ENCODE results near the gene KRT8.

The KRT8 gene

DNA sequence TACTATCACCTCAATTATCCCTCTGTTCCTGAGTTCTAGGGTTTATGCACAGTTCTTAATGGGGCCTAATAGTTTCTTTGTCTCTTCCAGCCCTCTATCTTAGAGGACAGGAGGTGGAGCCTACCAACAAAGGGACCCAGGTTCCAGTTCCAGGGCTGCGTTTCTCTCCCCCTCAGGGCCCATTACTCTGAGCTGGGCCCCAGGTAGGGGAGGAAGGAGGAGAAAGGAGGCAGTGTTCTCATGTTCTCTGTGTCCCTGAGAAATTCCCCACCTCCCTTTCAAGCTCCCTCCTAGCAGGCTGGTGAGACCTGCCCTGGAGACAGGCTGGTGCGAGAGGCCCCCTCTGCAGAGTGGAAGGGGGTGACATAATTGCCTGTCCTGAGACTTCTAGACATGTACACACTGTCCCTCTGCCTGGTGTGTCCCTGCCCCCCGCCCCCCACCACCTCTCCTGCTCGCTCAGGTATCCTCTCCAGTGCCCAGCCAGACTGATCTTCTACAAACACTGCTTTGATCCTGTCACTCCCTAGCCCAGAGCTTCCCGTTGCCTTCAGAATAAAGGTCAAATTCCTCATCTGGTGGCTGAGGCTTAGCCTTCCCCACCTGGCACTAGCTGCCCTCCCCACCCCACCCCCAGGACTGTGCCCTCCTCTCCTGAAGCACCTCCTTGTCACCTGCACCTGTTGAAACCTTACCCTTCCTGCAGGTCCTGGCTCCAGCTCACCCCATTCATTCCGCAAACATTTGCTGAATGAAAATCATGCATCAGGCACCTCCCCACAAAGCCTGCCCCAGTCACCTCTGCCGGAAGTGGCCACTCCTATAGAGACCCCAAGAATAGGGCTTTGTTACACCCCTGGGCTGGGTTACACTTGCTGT lies 21.1 kb upstream of the KRT8 start:
- Histone ChIP-seq H3K27me3 (ENCODE audit: control insufficient read depth in 2 of 2, insufficient read depth in 2 of 2, low read length in 2 of 2) (no peaks in the 10 kb centered on the region), H3K4me1 (ENCODE audit: control insufficient read depth in 2 of 2, insufficient read depth in 2 of 2, low read length in 2 of 2) (peaks cover 43 to 56% of the 10 kb centered on the region in 2 donors), H3K9ac (ENCODE audit: low read depth in 1 of 2, low read length in 2 of 2) (peak overlapping the region; percentile 69 to 70), H3K36me3 (ENCODE audit: control insufficient read depth in 2 of 2, insufficient read depth in 2 of 2, low read length in 2 of 2) (no peaks in the 10 kb centered on the region), H3K9me3 (ENCODE audit: control insufficient read depth in 2 of 2, low read length in 2 of 2) (no peaks in the 10 kb centered on the region), H3K4me3 (ENCODE audit: low read length in 2 of 2) (peak overlapping the region; percentile 36 to 57), H3K27ac (ENCODE audit: low read depth in 2 of 2, low read length in 2 of 2) (peak overlapping the region; percentile 96 to 97)

DNA sequence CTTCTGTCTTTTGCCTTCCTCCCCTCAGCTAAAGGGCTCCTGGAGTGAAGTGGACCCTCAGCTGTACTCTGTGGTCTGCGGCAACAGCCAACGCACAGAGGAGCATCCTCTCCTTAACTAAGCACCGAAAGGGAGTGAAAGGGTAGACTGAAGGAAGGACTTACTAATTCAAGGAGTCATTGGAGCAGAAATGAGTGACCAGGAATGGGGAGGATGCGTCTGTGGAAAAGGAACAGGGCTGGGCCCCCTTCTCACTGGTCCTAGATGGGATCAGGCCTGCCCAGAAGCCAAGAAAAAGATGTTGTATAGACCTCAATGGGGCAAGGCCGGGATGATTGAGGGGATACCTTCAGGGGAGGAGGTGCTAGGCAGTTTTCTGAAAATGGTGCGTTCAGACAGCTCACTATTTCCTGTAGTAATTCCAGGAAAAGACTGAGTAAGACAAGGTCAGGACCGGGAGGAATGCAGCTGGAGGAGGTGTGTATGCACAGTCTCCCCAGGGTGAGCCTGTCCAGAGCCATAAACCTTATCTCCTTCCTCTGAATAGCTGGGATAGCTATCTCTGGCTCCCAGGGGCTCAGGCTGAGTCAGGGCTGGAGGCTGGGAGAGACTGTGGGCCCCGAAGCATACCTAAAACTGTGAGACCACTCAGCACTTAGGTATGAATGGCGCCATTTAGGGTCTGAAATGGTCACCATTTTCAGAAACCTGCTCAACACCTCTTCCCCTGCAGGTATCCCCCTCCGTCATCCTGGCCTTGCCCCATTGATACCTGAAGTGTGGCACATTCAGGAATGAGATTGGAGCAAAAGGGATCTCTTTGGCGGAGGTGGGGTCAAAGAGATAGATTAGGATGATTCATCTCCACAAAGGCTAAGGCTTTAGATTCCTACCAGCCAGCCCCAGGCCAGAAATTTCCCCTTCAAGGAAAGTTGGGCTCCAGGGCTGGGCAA lies 20.2 kb upstream of the KRT8 start:
- H3K27ac ChIP-seq (ENCODE audit: low read depth in 2 of 2, low read length in 2 of 2): peak overlapping the region; percentile 96 to 97
- no peaks in the 10 kb centered on the region for H3K36me3 ChIP-seq (ENCODE audit: control insufficient read depth in 2 of 2, insufficient read depth in 2 of 2, low read length in 2 of 2)
- no peaks in the 10 kb centered on the region for H3K9me3 ChIP-seq (ENCODE audit: control insufficient read depth in 2 of 2, low read length in 2 of 2)
- H3K4me3 ChIP-seq (ENCODE audit: low read length in 2 of 2): peak overlapping the region; percentile 36 to 57
- no peaks in the 10 kb centered on the region for H3K27me3 ChIP-seq (ENCODE audit: control insufficient read depth in 2 of 2, insufficient read depth in 2 of 2, low read length in 2 of 2)
- peak overlapping the region; percentile 69 to 70 for H3K9ac ChIP-seq (ENCODE audit: low read depth in 1 of 2, low read length in 2 of 2)
- peaks cover 43 to 56% of the 10 kb centered on the region in 2 donors for H3K4me1 ChIP-seq (ENCODE audit: control insufficient read depth in 2 of 2, insufficient read depth in 2 of 2, low read length in 2 of 2)

DNA sequence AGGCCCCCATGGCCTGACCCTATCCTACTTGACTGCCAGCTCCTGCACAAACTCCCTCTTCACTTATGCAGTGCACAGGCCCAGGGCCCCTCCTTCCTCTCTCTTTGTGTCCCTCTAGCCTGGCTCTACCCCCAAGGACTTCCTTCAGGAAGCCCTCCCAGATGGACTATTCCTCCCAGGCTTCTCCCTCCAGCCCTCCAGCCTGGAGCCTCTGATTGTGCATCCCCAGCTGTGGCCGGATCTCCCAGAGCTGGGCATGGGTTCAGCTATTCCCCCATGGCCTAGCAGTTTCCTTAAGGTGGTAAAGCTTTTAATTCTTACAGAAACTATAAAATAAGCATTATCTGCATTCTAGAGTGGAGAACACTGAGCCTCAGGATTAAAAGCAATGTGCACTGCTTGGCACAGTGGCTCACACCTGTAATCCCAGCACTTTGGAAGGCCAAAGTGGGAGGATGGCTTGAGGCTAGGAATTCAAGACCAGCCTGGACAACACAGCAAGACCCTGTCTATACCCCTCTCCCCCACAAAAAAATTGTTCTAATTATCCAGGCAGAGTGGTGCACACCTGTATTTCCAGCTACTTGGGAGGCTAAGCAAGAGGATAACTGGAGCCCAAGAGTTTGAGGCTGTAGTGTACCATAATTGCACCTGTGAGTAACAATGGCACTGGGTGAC lies 16.8 kb upstream of the KRT8 start:
- no peaks in the 10 kb centered on the region for H3K36me3 ChIP-seq (ENCODE audit: control insufficient read depth in 2 of 2, insufficient read depth in 2 of 2, low read length in 2 of 2)
- H3K9me3 ChIP-seq (ENCODE audit: control insufficient read depth in 2 of 2, low read length in 2 of 2): no peaks in the 10 kb centered on the region
- peak overlapping the region in 1 of 2 donors; percentile 20 for H3K9ac ChIP-seq (ENCODE audit: low read depth in 1 of 2, low read length in 2 of 2)
- H3K27me3 ChIP-seq (ENCODE audit: control insufficient read depth in 2 of 2, insufficient read depth in 2 of 2, low read length in 2 of 2): no peaks in the 10 kb centered on the region
- peak overlapping the region; percentile 32 to 49 for H3K27ac ChIP-seq (ENCODE audit: low read depth in 2 of 2, low read length in 2 of 2)
- no peak overlapping the region for H3K4me3 ChIP-seq (ENCODE audit: low read length in 2 of 2)
- H3K4me1 ChIP-seq (ENCODE audit: control insufficient read depth in 2 of 2, insufficient read depth in 2 of 2, low read length in 2 of 2): peaks cover 26 to 41% of the 10 kb centered on the region in 2 donors

DNA sequence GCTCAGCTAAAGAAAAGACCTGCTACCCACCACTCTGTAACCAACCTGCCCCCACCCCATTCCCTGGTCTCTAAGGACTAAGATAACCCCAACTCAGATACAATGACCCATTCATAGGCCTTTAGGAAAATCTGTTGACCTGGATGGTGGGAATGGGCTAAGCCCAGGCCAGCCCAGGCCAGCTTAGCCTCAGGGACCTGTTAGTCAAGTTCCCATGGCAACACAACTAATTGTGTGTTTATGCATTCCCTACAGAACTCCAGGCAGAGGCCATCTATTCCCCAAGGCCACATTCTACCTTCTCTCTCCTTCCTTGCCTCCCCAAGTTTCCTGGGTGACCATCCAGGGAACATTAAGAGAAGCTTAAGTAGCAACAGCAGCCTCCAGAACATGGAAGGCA lies 16.1 kb upstream of the KRT8 start:
- Histone ChIP-seq H3K27ac (ENCODE audit: low read depth in 2 of 2, low read length in 2 of 2) (no peak overlapping the region), H3K4me3 (ENCODE audit: low read length in 2 of 2) (no peak overlapping the region), H3K4me1 (ENCODE audit: control insufficient read depth in 2 of 2, insufficient read depth in 2 of 2, low read length in 2 of 2) (peaks cover 24 to 43% of the 10 kb centered on the region in 2 donors), H3K36me3 (ENCODE audit: control insufficient read depth in 2 of 2, insufficient read depth in 2 of 2, low read length in 2 of 2) (no peaks in the 10 kb centered on the region), H3K9me3 (ENCODE audit: control insufficient read depth in 2 of 2, low read length in 2 of 2) (no peaks in the 10 kb centered on the region), H3K27me3 (ENCODE audit: control insufficient read depth in 2 of 2, insufficient read depth in 2 of 2, low read length in 2 of 2) (no peaks in the 10 kb centered on the region), H3K9ac (ENCODE audit: low read depth in 1 of 2, low read length in 2 of 2) (no peak overlapping the region)

DNA sequence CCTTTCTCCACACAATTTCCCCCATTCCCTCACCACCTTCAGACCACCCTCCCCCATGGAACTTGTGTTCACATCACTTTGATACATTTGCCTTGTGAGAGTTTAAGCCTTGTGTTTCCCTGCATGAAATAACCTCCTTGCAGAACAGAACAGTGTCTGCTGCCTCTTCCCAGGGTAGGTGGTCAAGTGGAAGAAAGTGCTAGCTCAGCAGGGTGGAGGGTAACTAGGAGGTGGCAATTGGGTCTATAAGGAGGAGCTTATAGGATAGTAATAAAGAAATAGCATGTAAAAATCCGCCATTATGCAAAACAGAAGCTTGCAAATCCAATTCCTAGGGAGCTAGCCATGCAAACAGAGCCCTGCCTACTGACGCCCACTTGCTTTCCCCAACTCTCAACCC lies 13.9 kb upstream of the KRT8 start:
- H3K9ac ChIP-seq (ENCODE audit: low read depth in 1 of 2, low read length in 2 of 2): no peak overlapping the region
- no peak overlapping the region for H3K27ac ChIP-seq (ENCODE audit: low read depth in 2 of 2, low read length in 2 of 2)
- no peaks in the 10 kb centered on the region for H3K36me3 ChIP-seq (ENCODE audit: control insufficient read depth in 2 of 2, insufficient read depth in 2 of 2, low read length in 2 of 2)
- H3K4me3 ChIP-seq (ENCODE audit: low read length in 2 of 2): no peak overlapping the region
- no peaks in the 10 kb centered on the region for H3K27me3 ChIP-seq (ENCODE audit: control insufficient read depth in 2 of 2, insufficient read depth in 2 of 2, low read length in 2 of 2)
- H3K9me3 ChIP-seq (ENCODE audit: control insufficient read depth in 2 of 2, low read length in 2 of 2): no peaks in the 10 kb centered on the region
- peaks cover 21 to 47% of the 10 kb centered on the region in 2 donors for H3K4me1 ChIP-seq (ENCODE audit: control insufficient read depth in 2 of 2, insufficient read depth in 2 of 2, low read length in 2 of 2)

DNA sequence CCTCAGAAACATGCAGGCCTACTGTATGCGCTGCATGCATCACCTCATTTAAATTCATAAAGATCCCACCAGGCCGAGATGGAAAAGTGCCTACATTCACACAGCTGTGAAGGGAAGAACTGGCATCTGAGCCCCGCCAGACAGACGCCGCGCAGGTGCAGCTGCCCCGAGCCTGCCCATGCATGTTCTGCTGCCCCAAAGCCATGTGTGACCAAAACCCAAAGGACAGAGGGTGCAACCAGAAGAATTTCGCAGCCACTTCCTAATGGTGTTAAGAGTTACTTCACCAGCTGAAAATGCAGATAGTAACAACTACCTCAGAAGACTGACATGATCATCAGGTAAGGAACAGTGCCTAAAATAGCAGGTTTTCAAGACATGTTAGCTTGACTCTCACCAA lies 13.5 kb upstream of the KRT8 start:
- Histone ChIP-seq H3K36me3 (ENCODE audit: control insufficient read depth in 2 of 2, insufficient read depth in 2 of 2, low read length in 2 of 2) (no peaks in the 10 kb centered on the region), H3K27me3 (ENCODE audit: control insufficient read depth in 2 of 2, insufficient read depth in 2 of 2, low read length in 2 of 2) (no peaks in the 10 kb centered on the region), H3K4me3 (ENCODE audit: low read length in 2 of 2) (no peak overlapping the region), H3K4me1 (ENCODE audit: control insufficient read depth in 2 of 2, insufficient read depth in 2 of 2, low read length in 2 of 2) (peaks cover 21 to 51% of the 10 kb centered on the region in 2 donors), H3K9ac (ENCODE audit: low read depth in 1 of 2, low read length in 2 of 2) (no peak overlapping the region), H3K27ac (ENCODE audit: low read depth in 2 of 2, low read length in 2 of 2) (no peak overlapping the region), H3K9me3 (ENCODE audit: control insufficient read depth in 2 of 2, low read length in 2 of 2) (no peaks in the 10 kb centered on the region)

DNA sequence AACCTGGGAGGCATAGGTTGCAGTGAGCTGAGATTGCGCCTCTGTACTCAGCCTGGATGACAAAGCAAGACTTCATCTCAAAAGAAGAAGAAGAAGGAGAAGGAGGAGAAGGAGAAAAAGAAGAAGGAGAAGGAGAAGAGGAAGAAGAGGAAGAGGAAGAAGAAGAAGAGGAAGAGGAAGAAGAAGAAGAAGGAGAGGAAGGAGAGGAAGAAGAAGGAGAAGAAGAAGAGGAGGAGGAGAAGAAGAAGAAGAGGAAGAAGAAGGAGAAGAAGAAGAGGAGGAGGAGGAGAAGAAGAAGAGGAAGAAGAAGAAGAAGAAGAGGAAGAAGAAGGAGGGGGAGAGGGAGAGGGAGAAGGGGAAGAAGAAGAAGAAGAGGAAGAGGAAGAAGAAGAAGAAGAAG lies 12.9 kb upstream of the KRT8 start:
- H3K27ac ChIP-seq (ENCODE audit: low read depth in 2 of 2, low read length in 2 of 2): no peak overlapping the region
- peaks cover 21 to 49% of the 10 kb centered on the region in 2 donors for H3K4me1 ChIP-seq (ENCODE audit: control insufficient read depth in 2 of 2, insufficient read depth in 2 of 2, low read length in 2 of 2)
- H3K9ac ChIP-seq (ENCODE audit: low read depth in 1 of 2, low read length in 2 of 2): no peak overlapping the region
- H3K9me3 ChIP-seq (ENCODE audit: control insufficient read depth in 2 of 2, low read length in 2 of 2): no peaks in the 10 kb centered on the region
- H3K4me3 ChIP-seq (ENCODE audit: low read length in 2 of 2): no peak overlapping the region
- H3K36me3 ChIP-seq (ENCODE audit: control insufficient read depth in 2 of 2, insufficient read depth in 2 of 2, low read length in 2 of 2): no peaks in the 10 kb centered on the region
- no peaks in the 10 kb centered on the region for H3K27me3 ChIP-seq (ENCODE audit: control insufficient read depth in 2 of 2, insufficient read depth in 2 of 2, low read length in 2 of 2)

DNA sequence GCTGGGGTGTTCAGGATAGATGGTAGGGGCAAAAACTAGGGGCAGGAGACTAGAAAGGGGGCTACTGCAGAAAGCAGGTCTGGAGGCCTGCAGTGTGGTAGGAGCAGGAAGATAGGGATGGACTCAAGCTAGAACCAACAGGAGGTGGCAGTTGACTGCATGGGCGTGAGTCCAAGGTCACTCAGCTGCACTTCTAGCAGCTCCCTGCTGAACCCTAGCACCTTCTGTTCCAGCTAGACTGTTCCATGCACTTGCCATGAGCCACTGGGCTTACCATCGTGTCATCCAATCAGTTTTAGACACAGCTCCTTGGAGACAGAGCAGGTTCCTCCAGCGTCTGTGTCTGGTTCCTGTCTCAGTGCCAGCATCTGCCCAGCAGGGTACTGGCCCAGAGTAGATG lies 11.3 kb upstream of the KRT8 start:
- peaks cover 23 to 49% of the 10 kb centered on the region in 2 donors for H3K4me1 ChIP-seq (ENCODE audit: control insufficient read depth in 2 of 2, insufficient read depth in 2 of 2, low read length in 2 of 2)
- no peaks in the 10 kb centered on the region for H3K36me3 ChIP-seq (ENCODE audit: control insufficient read depth in 2 of 2, insufficient read depth in 2 of 2, low read length in 2 of 2)
- H3K27ac ChIP-seq (ENCODE audit: low read depth in 2 of 2, low read length in 2 of 2): peak overlapping the region; percentile 66 to 91
- H3K4me3 ChIP-seq (ENCODE audit: low read length in 2 of 2): peak overlapping the region in 1 of 2 donors; percentile 10
- H3K27me3 ChIP-seq (ENCODE audit: control insufficient read depth in 2 of 2, insufficient read depth in 2 of 2, low read length in 2 of 2): no peaks in the 10 kb centered on the region
- H3K9ac ChIP-seq (ENCODE audit: low read depth in 1 of 2, low read length in 2 of 2): no peak overlapping the region
- no peaks in the 10 kb centered on the region for H3K9me3 ChIP-seq (ENCODE audit: control insufficient read depth in 2 of 2, low read length in 2 of 2)

DNA sequence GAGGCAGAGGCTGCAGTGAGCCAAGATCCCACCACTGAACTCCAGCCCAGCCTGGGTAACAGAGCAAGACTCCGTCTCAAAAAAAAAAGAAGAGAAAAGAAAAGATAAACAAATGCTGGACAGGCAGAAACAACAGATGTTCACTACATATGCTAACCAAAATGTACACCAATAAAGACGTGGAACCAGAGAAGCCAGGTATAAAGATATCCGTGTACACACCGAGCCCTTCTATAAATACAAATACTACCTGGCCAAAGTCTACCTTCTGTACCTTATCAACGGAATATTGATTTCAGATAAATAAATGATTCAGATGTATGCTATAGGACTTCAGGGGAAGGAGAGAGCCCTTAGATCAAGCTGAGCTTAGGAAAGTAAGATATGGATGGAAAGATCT lies 10.8 kb upstream of the KRT8 start:
- peak overlapping the region in 1 of 2 donors; percentile 10 for H3K4me3 ChIP-seq (ENCODE audit: low read length in 2 of 2)
- no peak overlapping the region for H3K9ac ChIP-seq (ENCODE audit: low read depth in 1 of 2, low read length in 2 of 2)
- peaks cover 23 to 49% of the 10 kb centered on the region in 2 donors for H3K4me1 ChIP-seq (ENCODE audit: control insufficient read depth in 2 of 2, insufficient read depth in 2 of 2, low read length in 2 of 2)
- H3K36me3 ChIP-seq (ENCODE audit: control insufficient read depth in 2 of 2, insufficient read depth in 2 of 2, low read length in 2 of 2): no peaks in the 10 kb centered on the region
- H3K9me3 ChIP-seq (ENCODE audit: control insufficient read depth in 2 of 2, low read length in 2 of 2): no peaks in the 10 kb centered on the region
- H3K27me3 ChIP-seq (ENCODE audit: control insufficient read depth in 2 of 2, insufficient read depth in 2 of 2, low read length in 2 of 2): no peaks in the 10 kb centered on the region
- peak overlapping the region; percentile 66 to 91 for H3K27ac ChIP-seq (ENCODE audit: low read depth in 2 of 2, low read length in 2 of 2)

Measured in mucosa of rectum (tissue), 2 donors.